HuH-7 (cell line): ENCODE data around the gene OSBP2.
A peak's percentile ranks its signal among the peaks of the same experiment; 100 is the strongest.
"Not testable (repeated sequence)": the region's sequence is repeated elsewhere in the genome, so short reads cannot be mapped to it uniquely, and the experiment has no call there.

Experiments used
- DNase-seq: peaks from one replicate; pipeline ENCODE4 v3.0.0; 2011; ENCODE audit warnings: low spot score

OSBP2 gene

GRCh38 chr22:30676565-30676964, 18.1 kb upstream of the OSBP2 start:
- not testable (repeated sequence) for DNase-seq

GRCh38 chr22:30679895-30680690, 14.6 kb upstream of the OSBP2 start:
- not testable (repeated sequence) for DNase-seq

- DNase-seq = no peak
Measured at GRCh38 chr22:30680991-30681770, 13.5 kb upstream of the OSBP2 start.

GRCh38 chr22:30681831-30682230, 12.8 kb upstream of the OSBP2 start:
- no peak for DNase-seq

- DNase-seq = no peak
Measured at GRCh38 chr22:30685178-30685577, 9.5 kb upstream of the OSBP2 start.

GRCh38 chr22:30687358-30687757, 7.3 kb upstream of the OSBP2 start:
- DNase-seq = no peak

GRCh38 chr22:30689622-30690021, 5.1 kb upstream of the OSBP2 start:
- DNase-seq = no peak

GRCh38 chr22:30691204-30691603, 3.5 kb upstream of the OSBP2 start:
- DNase-seq = no peak

- DNase-seq = peak; percentile 66
Measured at GRCh38 chr22:30694171-30694639, 469 bp upstream of the OSBP2 start.

GRCh38 chr22:30695351-30695851, 727 bp downstream of the OSBP2 start:
- DNase-seq = no peak

- DNase-seq = no peak
Measured at GRCh38 chr22:30695871-30696655, 1.4 kb downstream of the OSBP2 start.

GRCh38 chr22:30697975-30698374, 3.3 kb downstream of the OSBP2 start:
- DNase-seq = no peak

GRCh38 chr22:30701872-30702271, 7.2 kb downstream of the OSBP2 start:
- no peak for DNase-seq

- DNase-seq = no peak
Measured at GRCh38 chr22:30702856-30703255, 8.2 kb downstream of the OSBP2 start.

GRCh38 chr22:30704978-30705377, 10.3 kb downstream of the OSBP2 start:
- DNase-seq = no peak

- no peak for DNase-seq
Measured at GRCh38 chr22:30705710-30706651, 11.3 kb downstream of the OSBP2 start.

GRCh38 chr22:30709980-30710379, 15.3 kb downstream of the OSBP2 start:
- DNase-seq = not testable (repeated sequence)

GRCh38 chr22:30712094-30712493, 17.4 kb downstream of the OSBP2 start:
- DNase-seq = no peak

GRCh38 chr22:30714062-30714461, 19.4 kb downstream of the OSBP2 start:
- DNase-seq = no peak

GRCh38 chr22:30717331-30717921, 22.8 kb downstream of the OSBP2 start:
- DNase-seq = no peak

GRCh38 chr22:30717952-30718351, 23.3 kb downstream of the OSBP2 start:
- no peak for DNase-seq
